CMK (cell line): Measurements from ENCODE around the gene ACTG2.
"Not testable (repeated sequence)": the region's sequence is repeated elsewhere in the genome, so short reads cannot be mapped to it uniquely, and the experiment has no call there.

ENCODE experiments used
- DNase-seq: peaks from one replicate; pipeline ENCODE4 v3.0.0-alpha.2; 2010; ENCODE audit warnings: low read depth

ACTG2 gene

DNA sequence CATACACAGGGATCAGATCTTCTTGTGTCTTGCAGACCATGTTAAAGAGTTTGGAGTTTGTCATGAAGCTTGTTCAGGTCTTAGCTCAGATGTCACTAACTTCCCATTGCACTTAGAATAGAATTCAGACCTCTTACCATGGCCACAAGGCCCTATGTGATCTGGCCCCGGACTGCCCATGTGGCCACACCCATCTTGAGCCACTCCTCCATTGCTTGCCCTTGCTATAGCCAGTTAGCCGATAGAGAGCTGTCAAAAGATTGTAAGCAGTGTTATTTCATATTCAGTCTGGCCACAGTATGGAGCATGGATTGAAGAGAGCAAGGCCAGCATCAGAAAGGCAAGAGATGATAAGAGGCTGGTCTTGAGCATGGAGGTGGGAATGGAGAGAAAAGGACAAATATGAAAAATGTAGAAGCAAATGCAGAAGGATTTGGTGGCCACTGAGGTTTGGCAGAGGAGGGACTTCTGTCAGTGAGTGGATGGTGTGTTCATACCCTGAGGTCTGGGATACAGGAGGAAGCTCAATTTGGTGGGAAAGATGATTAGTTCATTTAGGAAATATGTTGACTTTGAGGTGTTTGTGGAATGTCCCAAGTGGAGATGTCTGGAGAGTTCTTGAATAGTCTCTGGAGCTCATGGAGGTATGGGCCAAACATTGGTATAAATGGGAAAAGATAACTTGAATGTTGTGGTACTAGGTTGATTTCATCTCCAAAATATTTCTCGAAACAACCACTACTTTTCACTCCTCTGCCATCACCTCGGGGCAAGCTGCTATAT is 44.5 kb downstream of the ACTG2 start:
- DNase-seq = no peak

GRCh38 chr2:73937899-73938298 is 45.1 kb downstream of the ACTG2 start:
- DNase-seq = no peak

DNA sequence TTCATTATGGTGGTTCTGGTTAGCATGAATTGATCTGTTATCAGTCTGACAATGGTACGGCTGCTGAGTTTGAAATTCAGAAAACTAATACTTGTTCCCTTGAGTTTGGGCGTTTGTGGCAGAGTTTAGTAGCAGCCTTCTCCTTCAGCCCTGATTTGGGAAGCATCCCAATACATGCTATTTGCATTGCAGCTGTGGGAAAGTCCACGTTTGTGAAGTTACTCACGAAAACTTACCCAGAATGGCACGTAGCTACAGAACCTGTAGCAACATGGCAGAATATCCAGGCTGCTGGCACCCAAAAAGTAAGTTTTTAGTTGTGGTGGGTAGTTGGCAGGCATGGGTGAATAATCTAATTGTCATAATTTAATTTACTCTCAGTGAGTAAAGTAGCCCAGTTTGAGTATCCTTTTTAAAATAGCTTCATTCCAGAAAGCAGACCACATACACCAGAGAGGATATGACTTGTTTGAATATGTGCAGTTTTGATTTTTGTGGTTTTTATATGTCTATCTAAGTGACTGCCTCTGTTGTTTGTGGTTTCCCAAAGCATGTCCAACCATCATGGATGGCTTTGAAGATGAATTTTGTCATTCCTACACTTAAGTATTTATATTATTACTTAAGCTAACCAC is 46.0 kb downstream of the ACTG2 start:
- no peak for DNase-seq

DNA sequence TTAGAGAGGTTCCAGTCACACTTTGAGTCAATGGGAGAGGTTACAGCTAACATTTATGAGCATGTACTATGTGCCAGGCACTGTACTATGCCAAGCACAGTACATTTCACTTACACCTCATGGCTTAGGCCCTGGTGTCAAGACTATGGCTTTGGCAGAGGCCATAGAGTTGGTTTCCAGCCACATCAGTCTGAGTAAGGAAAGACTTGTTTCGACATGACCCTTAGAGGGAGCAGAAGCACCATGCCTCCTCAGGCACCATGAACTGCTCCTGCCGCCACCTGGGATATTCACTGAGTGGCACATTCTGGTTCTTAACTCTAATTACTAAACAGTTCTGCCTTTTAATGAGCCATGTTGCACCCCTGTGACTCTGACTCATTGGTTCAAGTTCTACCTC is 46.6 kb downstream of the ACTG2 start:
- DNase-seq = no peak

- not testable (repeated sequence) for DNase-seq
These were observed 47.3 kb downstream of the ACTG2 start for GRCh38 chr2:73940066-73940465.

DNA sequence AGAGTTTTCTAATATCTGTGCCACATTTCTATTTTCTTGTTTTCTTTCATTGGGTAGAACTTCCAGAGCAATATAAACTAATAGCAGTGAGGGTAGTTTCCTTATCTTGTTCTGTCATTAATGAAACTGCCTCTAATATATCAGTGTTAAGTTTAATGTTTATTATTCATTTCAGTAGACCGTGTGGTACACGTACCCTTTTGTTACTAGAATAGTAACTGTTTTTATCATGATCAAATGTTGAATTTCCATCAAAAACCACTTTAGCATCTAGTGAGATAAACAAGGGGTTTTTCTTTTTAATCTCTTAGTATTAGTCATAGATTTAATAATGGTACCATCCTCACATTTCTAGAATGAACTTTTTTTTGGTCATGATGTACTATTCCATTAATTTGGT is 49.9 kb downstream of the ACTG2 start:
- DNase-seq = no peak

GRCh38 chr2:73944714-73945113 is 51.9 kb downstream of the ACTG2 start:
- DNase-seq = no peak

GRCh38 chr2:73946215-73946614 is 53.4 kb downstream of the ACTG2 start:
- DNase-seq = no peak

DNA sequence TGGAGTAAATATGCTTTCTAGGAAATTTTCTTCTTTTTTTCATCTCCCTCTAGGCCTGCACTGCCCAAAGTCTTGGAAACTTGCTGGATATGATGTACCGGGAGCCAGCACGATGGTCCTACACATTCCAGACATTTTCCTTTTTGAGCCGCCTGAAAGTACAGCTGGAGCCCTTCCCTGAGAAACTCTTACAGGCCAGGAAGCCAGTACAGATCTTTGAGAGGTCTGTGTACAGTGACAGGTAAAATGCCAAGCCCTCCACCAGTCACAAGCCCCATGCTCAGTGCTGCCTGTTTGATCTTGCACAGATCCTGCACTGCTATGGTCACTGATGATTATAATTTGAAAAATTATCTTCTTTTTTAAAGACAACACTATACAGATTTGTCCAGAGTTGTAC is 53.9 kb downstream of the ACTG2 start:
- DNase-seq = no peak

- DNase-seq = no peak
These were observed 54.7 kb downstream of the ACTG2 start for GRCh38 chr2:73947412-73948018.

GRCh38 chr2:73949802-73950201 is 57.0 kb downstream of the ACTG2 start:
- DNase-seq = no peak

GRCh38 chr2:73952499-73953446 is 60.0 kb downstream of the ACTG2 start:
- DNase-seq = no peak

- DNase-seq = no peak
These were observed 63.5 kb downstream of the ACTG2 start for GRCh38 chr2:73956218-73956865.

DNA sequence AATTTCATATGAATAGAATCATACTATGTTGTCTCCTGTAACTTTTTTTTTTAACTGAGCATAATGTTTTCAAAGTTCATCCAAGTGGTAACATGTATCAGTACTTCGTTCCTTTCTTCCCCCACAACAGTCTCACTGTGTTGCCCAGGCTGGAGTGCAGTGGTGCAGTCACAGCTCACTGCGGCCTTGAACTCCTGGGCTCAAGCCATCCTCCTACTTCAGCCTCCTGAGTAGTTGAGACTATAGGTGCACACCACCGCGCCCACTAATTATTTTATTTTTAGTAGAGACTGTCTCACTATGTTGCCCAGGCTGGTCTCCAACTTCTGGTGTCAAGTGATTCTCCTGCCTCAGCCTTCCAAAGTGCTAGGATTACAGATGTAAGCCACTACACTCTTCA is 68.5 kb downstream of the ACTG2 start:
- DNase-seq = no peak

GRCh38 chr2:73961823-73962615 is 69.2 kb downstream of the ACTG2 start:
- no peak for DNase-seq

- DNase-seq = no peak
These were observed 70.0 kb downstream of the ACTG2 start for GRCh38 chr2:73962798-73963197.

GRCh38 chr2:73963385-73964120 is 70.7 kb downstream of the ACTG2 start:
- no peak for DNase-seq

DNA sequence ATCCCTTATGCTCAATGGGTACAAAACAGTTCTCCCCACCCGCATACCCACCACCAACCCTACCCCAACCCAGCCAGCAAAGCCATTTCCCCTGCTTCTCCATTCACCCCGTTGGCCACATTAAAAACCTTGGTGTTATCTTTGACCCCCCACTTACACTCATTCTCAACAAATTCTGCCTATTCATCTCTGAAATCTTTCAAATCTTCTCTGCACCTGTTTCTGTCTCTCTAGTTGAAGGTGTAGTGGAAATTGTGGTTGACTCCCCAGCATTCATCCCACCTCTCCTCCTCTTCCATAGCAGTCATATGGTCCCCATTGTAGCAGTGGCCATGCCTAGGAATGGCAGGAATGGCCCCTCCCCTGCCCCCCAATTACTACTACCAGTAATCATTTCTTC is 71.4 kb downstream of the ACTG2 start:
- no peak for DNase-seq

DNA sequence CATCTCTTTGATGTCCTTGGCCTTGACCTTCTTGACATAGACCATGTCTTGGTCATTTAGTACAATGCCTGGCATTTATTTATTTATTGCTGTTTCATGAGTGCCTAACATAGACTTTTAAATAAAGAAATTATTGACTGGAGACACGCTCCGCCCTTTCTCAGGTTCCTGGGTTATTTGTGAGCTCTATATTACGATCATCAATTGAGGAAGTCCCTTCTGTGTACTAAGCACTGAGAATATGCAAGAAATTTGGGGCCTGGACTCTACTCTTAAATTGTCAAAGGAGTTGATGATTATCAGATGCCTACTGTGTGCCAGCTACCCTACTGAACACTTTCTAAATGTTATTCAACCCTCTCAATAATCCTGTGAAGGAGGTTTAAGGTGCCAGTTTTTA is 72.2 kb downstream of the ACTG2 start:
- DNase-seq = no peak

DNA sequence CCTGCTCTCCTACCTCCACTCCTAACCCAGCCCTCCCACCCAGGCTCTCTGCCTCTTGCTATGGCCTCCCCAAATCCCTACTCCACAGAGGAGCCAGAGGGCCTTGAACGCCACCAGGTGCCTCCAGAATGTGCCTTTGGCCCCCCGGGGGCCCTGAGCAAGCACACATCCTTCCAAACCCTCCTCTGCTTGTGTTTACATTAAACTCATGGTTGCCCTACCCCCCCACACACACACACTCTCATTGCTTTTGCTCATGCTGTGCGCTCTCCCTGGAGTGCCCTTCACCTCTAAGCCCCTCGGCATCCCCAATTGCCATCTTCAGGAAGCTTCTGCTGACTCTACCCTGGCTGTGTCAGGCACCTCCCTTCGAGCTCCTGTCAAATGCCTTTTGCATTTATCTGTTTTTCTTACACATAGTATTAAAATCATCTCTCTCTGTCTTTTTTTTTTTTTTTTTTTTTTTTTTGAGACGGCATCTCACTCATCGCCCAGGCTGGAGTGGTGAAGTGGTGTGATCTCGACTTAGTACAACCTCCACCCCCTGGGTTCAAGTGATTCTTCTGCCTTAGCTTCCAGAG is 75.6 kb downstream of the ACTG2 start:
- no peak for DNase-seq
